Right lobe of liver (tissue), 6 donors: ENCODE data around the gene MIDN. TPM values are rescaled to one million over a fixed set of nuclear protein-coding genes. Genes with fewer than 3 reads are reported as not detected.
A peak's percentile ranks its signal among the peaks of the same experiment; 100 is the strongest.

ENCODE experiments used
- ATAC-seq, 4 donors: fragments of 200-7000 bp; cut with Tn5 transposase; one replicate each; pipeline ENCODE4 v1.9.1; 2020; ENCODE audit warnings: mild to moderate bottlenecking in 4 of 4, moderate library complexity in 4 of 4
- DNase-seq, 3 donors: peaks; one replicate each; pipeline ENCODE4 v3.0.0-alpha.2; 2020
- H3K27ac ChIP-seq, 3 donors: fragments of 200-600 bp; one replicate each; pipeline ENCODE4 v1.8.0; 2022
- H3K27me3 ChIP-seq, 2 donors: fragments of 200-600 bp; one replicate each; pipeline ENCODE4 v1.8.0; 2022
- H3K36me3 ChIP-seq, 4 donors: fragments of 200-600 bp; sonication (generic) in 1 of 4; one replicate each; pipeline versions ENCODE4 v1.5.1 to v1.8.0; 2017 to 2022; ENCODE audit warnings: control low read depth in 1 of 4
- H3K4me1 ChIP-seq, 4 donors: fragments of 200-600 bp; sonication (generic) in 1 of 4; one replicate each; pipeline versions ENCODE4 v1.5.1 to v1.8.0; 2017 to 2022; ENCODE audit warnings: control low read depth in 1 of 4
- H3K4me3 ChIP-seq, 3 donors: fragments of 200-600 bp; one replicate each; pipeline ENCODE4 v1.8.0; 2022
- H3K9me3 ChIP-seq, 4 donors: fragments of 200-600 bp; sonication (generic) in 1 of 4; one replicate each; pipeline versions ENCODE4 v1.5.1 to v1.8.0; 2017 to 2022; ENCODE audit warnings: control low read depth in 1 of 4
- CTCF ChIP-seq, 4 donors: fragments of 200-600 bp in 3 of 4; fragments of 450-650 bp in 1 of 4; IDR thresholded peaks; one replicate each; pipeline versions ENCODE4 v1.5.1 to v1.8.0; 2016 to 2022; ENCODE audit warnings: antibody characterized with exemption in 4 of 4, mild to moderate bottlenecking in 2 of 4
- POLR2A ChIP-seq: fragments of 450-650 bp; IDR thresholded peaks from one replicate; pipeline ENCODE4 v1.6.1; 2017; ENCODE audit warnings: antibody characterized with exemption, mild to moderate bottlenecking
- WGBS: methylation state at CpG from one replicate; pipeline ENCODE4 v1.1.6; 2018; ENCODE audit warnings: low coverage, low lambda C conversion rate; ENCODE audit not compliant: insufficient coverage; ENCODE audit errors: missing lambda C conversion rate; 5-methylcytosine and 5-hydroxymethylcytosine counted together
- intact Hi-C, 2 donors: fragments of 100-400 bp; cut with DNase I; formaldehyde crosslinking; loops; one replicate each; pipeline versions ENCODE4 v1.11.2 to v1.14.1; 2022
- total RNA-seq, 6 experiments: library from RNA; depleted of rRNA in 2 of 6; stranded (reverse); fragments of >200 nt in 2 of 6; fragmentation: NEBNext Ultra II Directional in 3 of 6; extraction: Animal tissue kit (Norgen Biotek cat#: 25700) in 3 of 6; gene quantifications; one replicate each; pipeline versions ENCODE4 v1.1.0 to v1.2.4, GENCODE V29; 2016 to 2023
- donor health status: DM: no; HTN: yes; CAD: no.
- donor health status: DM: no; HTN: no; CAD: no.
- donor health status: DM: no; HTN: no; CAD: no.
- donor health status: DM: no; HTN: yes; CAD: no.
- donor health status: DM: no; HTN: yes; CAD: no.

MIDN gene
- total RNA-seq, 6 experiments from 2014 or later, result 22.3 to 55.1 (median 29.3) TPM

DNA sequence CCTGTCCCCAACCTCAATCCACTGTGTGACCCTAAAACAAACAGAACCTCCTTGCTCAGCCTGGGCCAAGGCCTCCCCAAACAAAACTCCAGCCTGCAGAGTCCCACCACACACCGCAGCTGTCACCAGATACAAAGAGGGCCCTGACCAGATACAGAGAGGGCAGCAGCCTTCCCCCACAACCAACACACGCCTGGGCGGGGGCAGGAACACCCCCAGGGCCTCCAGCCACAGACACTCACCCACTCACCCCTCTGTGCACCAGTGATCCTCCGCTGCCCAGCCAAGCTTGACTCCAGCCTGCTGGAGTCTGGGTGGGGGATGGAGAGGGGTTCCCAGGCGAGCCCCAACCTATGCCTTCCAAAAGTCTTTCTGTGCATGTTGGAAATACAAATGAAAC, 14.8 kb downstream of the MIDN start:
- intact Hi-C loops, result no loop called here
- H3K36me3 ChIP-seq, result no peaks in the 10 kb centered on the region
- no peak overlapping the region for H3K4me3 ChIP-seq
- H3K4me1 ChIP-seq, result peaks cover 5 to 62% (median 29%) of the 10 kb centered on the region in 4 donors
- DNase-seq (no peak), ATAC-seq (no peak)
- 100% methylated on average over 1 of the region's 5 CpGs for WGBS
- no peaks in the 10 kb centered on the region for H3K27me3 ChIP-seq
- TF ChIP-seq CTCF (IDR thresholded peaks at IDR 0.05), result no peak
- no peak for TF ChIP-seq POLR2A
- H3K9me3 ChIP-seq, result no peaks in the 10 kb centered on the region
- H3K27ac ChIP-seq, result no peak overlapping the region

GRCh38 chr19:1264801-1265614, 16.6 kb downstream of the MIDN start:
- no peaks in the 10 kb centered on the region for H3K36me3 ChIP-seq
- H3K9me3 ChIP-seq, result no peaks in the 10 kb centered on the region
- intact Hi-C loops, result no loop called here
- peak in 2 of 3 donors; percentile 59 to 82 for DNase-seq
- no peak for TF ChIP-seq POLR2A
- no peak for TF ChIP-seq CTCF (IDR thresholded peaks at IDR 0.05)
- ATAC-seq, result peak in 1 of 4 donors; percentile 10
- WGBS, result 79% methylated on average over 12 of the region's 26 CpGs
- peak overlapping the region in 1 of 3 donors; percentile 11 for H3K27ac ChIP-seq
- H3K27me3 ChIP-seq, result no peaks in the 10 kb centered on the region
- peaks cover 0 to 50% (median 23%) of the 10 kb centered on the region in 4 donors for H3K4me1 ChIP-seq
- no peak overlapping the region for H3K4me3 ChIP-seq

DNA sequence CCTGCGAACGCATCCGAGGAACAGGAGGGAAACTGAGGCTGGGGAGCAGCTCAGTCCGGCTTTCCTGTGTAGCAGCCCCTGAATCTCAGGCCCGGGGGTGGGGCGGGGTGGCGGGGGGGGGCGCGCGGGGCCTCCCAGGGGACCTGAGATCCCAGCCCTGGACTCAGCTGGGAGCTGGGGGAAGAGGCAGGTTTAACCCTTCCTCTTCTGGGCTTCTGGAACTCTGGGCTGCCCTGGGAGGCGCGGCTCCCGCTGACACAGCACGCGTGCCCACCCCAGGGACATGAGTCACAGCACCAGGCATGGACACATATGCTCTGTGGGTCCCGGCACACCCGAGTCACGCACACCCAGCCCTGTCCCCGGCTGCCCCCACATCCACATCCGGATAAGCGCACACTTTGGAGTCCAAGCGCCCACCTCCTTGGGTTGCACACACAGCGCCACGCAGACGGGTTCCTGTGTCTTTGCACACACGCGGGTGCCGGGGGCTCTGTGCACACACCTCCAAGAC, 17.3 kb downstream of the MIDN start:
- H3K27ac ChIP-seq, result peak overlapping the region in 2 of 3 donors; percentile 11 to 42
- 8% methylated on average over 5 of the region's 28 CpGs for WGBS
- peaks cover 0 to under 1% (median under 1%) of the 10 kb centered on the region in 4 donors for H3K36me3 ChIP-seq
- intact Hi-C loops, result no loop called here
- TF ChIP-seq POLR2A, result no peak
- no peak for TF ChIP-seq CTCF (IDR thresholded peaks at IDR 0.05)
- H3K4me1 ChIP-seq, result peaks cover 0 to 50% (median 21%) of the 10 kb centered on the region in 4 donors
- peak overlapping the region in 1 of 3 donors; percentile 61 for H3K4me3 ChIP-seq
- H3K9me3 ChIP-seq, result no peaks in the 10 kb centered on the region
- DNase-seq, result peak in 1 of 3 donors; percentile 60
- ATAC-seq, result no peak
- H3K27me3 ChIP-seq, result no peaks in the 10 kb centered on the region

GRCh38 chr19:1266129-1266915, 17.9 kb downstream of the MIDN start:
- Histone ChIP-seq H3K9me3 (no peaks in the 10 kb centered on the region), H3K4me1 (peaks cover 0 to 52% (median 23%) of the 10 kb centered on the region in 4 donors), H3K27ac (peak overlapping the region; percentile 36 to 68 (median 47)), H3K36me3 (peaks cover 0 to 7% (median 5%) of the 10 kb centered on the region in 4 donors), H3K27me3 (no peaks in the 10 kb centered on the region), H3K4me3 (peak overlapping the region; percentile 50 to 61 (median 50))
- ATAC-seq, result peak; percentile 42 to 60 (median 54)
- TF ChIP-seq POLR2A, result peak; percentile 11
- TF ChIP-seq CTCF (IDR thresholded peaks at IDR 0.05), result no peak
- WGBS, result 2% methylated on average over 21 of the region's 84 CpGs
- peak; percentile 95 to 96 (median 96) for DNase-seq
- intact Hi-C loops, result no loop called here
